H9 (cell line): ENCODE measurements around the gene LKAAEAR1. TPM values are rescaled to one million over a fixed set of nuclear protein-coding genes. Genes with fewer than 3 reads are reported as not detected.

Experiments used
- DNase-seq: peaks from one replicate; pipeline ENCODE4 v3.0.0-alpha.2; 2017
- H2AFZ ChIP-seq: one replicate; pipeline ENCODE4 v1.6.1; 2013; ENCODE audit warnings: mild to moderate bottlenecking, low read length, control low read depth, moderate library complexity
- H2AK5ac ChIP-seq: 2 replicates; pipeline ENCODE4 v1.6.1; 2013; ENCODE audit warnings: low read length, control low read depth, mixed read lengths; ENCODE audit not compliant: insufficient read length
- H2BK120ac ChIP-seq: one replicate; pipeline ENCODE4 v1.6.1; 2013; ENCODE audit warnings: low read depth, mild to moderate bottlenecking, low read length, control low read depth, inconsistent platforms; ENCODE audit not compliant: poor library complexity, severe bottlenecking
- H2BK12ac ChIP-seq: 2 replicates; pipeline ENCODE4 v1.6.1; 2013; ENCODE audit warnings: low read length, control low read depth, mixed read lengths, low read depth; ENCODE audit not compliant: insufficient read length
- H2BK15ac ChIP-seq: 2 replicates; pipeline ENCODE4 v1.6.1; 2013; ENCODE audit warnings: low read depth, low read length, control low read depth
- H2BK20ac ChIP-seq: one replicate; pipeline ENCODE4 v1.6.1; 2013; ENCODE audit warnings: low read depth, mild to moderate bottlenecking, low read length, control low read depth, inconsistent platforms; ENCODE audit not compliant: poor library complexity, severe bottlenecking
- H2BK5ac ChIP-seq: 2 replicates; pipeline ENCODE4 v1.6.1; 2013; ENCODE audit warnings: low read length, control low read depth, mixed read lengths; ENCODE audit not compliant: insufficient read length
- H3K14ac ChIP-seq: 2 replicates; pipeline ENCODE4 v1.6.1; 2013; ENCODE audit warnings: low read length, control low read depth; ENCODE audit not compliant: insufficient read depth
- H3K18ac ChIP-seq: 2 replicates; pipeline ENCODE4 v1.6.1; 2013; ENCODE audit warnings: low read depth, mild to moderate bottlenecking, mixed read lengths, low read length, control low read depth; ENCODE audit not compliant: insufficient read length
- H3K23ac ChIP-seq: 2 replicates; pipeline ENCODE4 v1.6.1; 2013; ENCODE audit warnings: low read length, control low read depth, mixed read lengths, low read depth; ENCODE audit not compliant: insufficient read length
- H3K23me2 ChIP-seq: 2 replicates; pipeline ENCODE4 v1.6.1; 2013; ENCODE audit warnings: low read depth, mild to moderate bottlenecking, mixed read lengths, low read length, control low read depth; ENCODE audit not compliant: insufficient read length, poor library complexity, severe bottlenecking
- H3K27ac ChIP-seq: 2 replicates; pipeline ENCODE4 v1.5.1; 2013; ENCODE audit warnings: low read length, control low read depth, mixed read lengths, low read depth; ENCODE audit not compliant: insufficient read length
- H3K27me3 ChIP-seq: 2 replicates; pipeline ENCODE4 v1.6.1; 2013; ENCODE audit warnings: low read length, control low read depth, inconsistent platforms; ENCODE audit not compliant: insufficient read depth
- H3K4ac ChIP-seq: 2 replicates; pipeline ENCODE4 v1.6.1; 2013; ENCODE audit warnings: low read depth, mild to moderate bottlenecking, control low read depth, inconsistent platforms, low read length, moderate library complexity
- H3K4me1 ChIP-seq: 2 replicates; pipeline ENCODE4 v1.6.1; 2013; ENCODE audit warnings: low read length, control low read depth, inconsistent platforms; ENCODE audit not compliant: insufficient read depth
- H3K4me2 ChIP-seq: 2 replicates; pipeline ENCODE4 v1.6.1; 2013; ENCODE audit warnings: low read length, control low read depth, mixed read lengths; ENCODE audit not compliant: insufficient read length, insufficient read depth
- H3K56ac ChIP-seq: 2 replicates; pipeline ENCODE4 v1.6.1; 2013; ENCODE audit warnings: low read depth, mild to moderate bottlenecking, mixed read lengths, low read length, control low read depth; ENCODE audit not compliant: insufficient read length
- H3K79me1 ChIP-seq: 2 replicates; pipeline ENCODE4 v1.6.1; 2013; ENCODE audit warnings: low read depth, mild to moderate bottlenecking, moderate library complexity, low read length, control low read depth, inconsistent platforms; ENCODE audit not compliant: insufficient read depth, poor library complexity, severe bottlenecking
- H3K79me2 ChIP-seq: 2 replicates; pipeline ENCODE4 v1.6.1; 2013; ENCODE audit warnings: low read length, control low read depth, inconsistent platforms; ENCODE audit not compliant: insufficient read depth
- H3K9ac ChIP-seq: 2 replicates; pipeline ENCODE4 v1.6.1; 2013; ENCODE audit warnings: low read length, control low read depth, mixed read lengths; ENCODE audit not compliant: insufficient read length; ENCODE audit errors: extremely low read depth
- H3K9me3 ChIP-seq: one replicate; pipeline ENCODE4 v1.6.1; 2013; ENCODE audit warnings: low read depth, low read length, inconsistent platforms; ENCODE audit not compliant: control insufficient read depth
- H3T11ph ChIP-seq: one replicate; pipeline ENCODE4 v1.6.1; 2013; ENCODE audit warnings: mild to moderate bottlenecking, low read length, control low read depth, inconsistent platforms
- H4K20me1 ChIP-seq: one replicate; pipeline ENCODE4 v1.6.1; 2013; ENCODE audit not compliant: control insufficient read depth, insufficient read length, insufficient read depth
- H4K5ac ChIP-seq: 2 replicates; pipeline ENCODE4 v1.6.1; 2013; ENCODE audit warnings: low read depth, mild to moderate bottlenecking, mixed read lengths, low read length, control low read depth; ENCODE audit not compliant: insufficient read length
- H4K8ac ChIP-seq: replicated peaks from 2 replicates; pipeline ENCODE4 v1.6.1; 2013; ENCODE audit warnings: low read length, control low read depth, mixed read lengths, low read depth; ENCODE audit not compliant: insufficient read length
- H4K91ac ChIP-seq: 2 replicates; pipeline ENCODE4 v1.6.1; 2013; ENCODE audit warnings: low read depth, mild to moderate bottlenecking, moderate library complexity, mixed read lengths, low read length, control low read depth; ENCODE audit not compliant: insufficient read length
- H3K27ac Mint-ChIP-seq, 3 experiments: 2 replicates in 2 of 3; 3 replicates in 1 of 3; pipeline ENCODE4 v1.8.0; 2020 to 2021; ENCODE audit warnings: mixed read lengths in 3 of 3, mild to moderate bottlenecking in 1 of 3, moderate library complexity in 1 of 3
- H3K27me3 Mint-ChIP-seq: 2 replicates; pipeline ENCODE4 v1.8.0; 2021; ENCODE audit warnings: low read depth, mild to moderate bottlenecking, moderate library complexity, mixed read lengths
- H3K36me3 Mint-ChIP-seq, 3 experiments: 2 replicates in 2 of 3; 3 replicates in 1 of 3; pipeline ENCODE4 v1.8.0; 2020 to 2021; ENCODE audit warnings: low read depth in 3 of 3, mixed read lengths in 3 of 3; ENCODE audit not compliant: insufficient read depth in 1 of 3
- H3K4me1 Mint-ChIP-seq, 2 experiments: 2 replicates each; pipeline ENCODE4 v1.8.0; 2020; ENCODE audit warnings: mixed read lengths in 2 of 2
- H3K4me3 Mint-ChIP-seq, 2 experiments: 2 replicates in 1 of 2; 3 replicates in 1 of 2; pipeline ENCODE4 v1.8.0; 2020 to 2021; ENCODE audit warnings: mild to moderate bottlenecking in 2 of 2, mixed read lengths in 2 of 2, moderate library complexity in 1 of 2
- H3K9me3 Mint-ChIP-seq, 2 experiments: 2 replicates in 1 of 2; 3 replicates in 1 of 2; pipeline ENCODE4 v1.8.0; 2020; ENCODE audit warnings: mild to moderate bottlenecking in 2 of 2, mixed read lengths in 2 of 2, moderate library complexity in 1 of 2
- WGBS: extraction: QIAGEN DNeasy Blood & Tissue Kit; methylation state at CpG from one replicate; pipeline ENCODE4 v1.1.7; 2013; ENCODE audit warnings: missing lambda C conversion rate, low lambda C conversion rate, mixed read lengths; ENCODE audit not compliant: insufficient read length; ENCODE audit errors: extremely low coverage; 5-methylcytosine and 5-hydroxymethylcytosine counted together
- total RNA-seq: library from RNA; stranded (reverse); gene quantifications from 2 replicates; pipeline ENCODE4 v1.2.1, GENCODE V29; 2021
- TF ChIP-seq, protein P1 (sequence below): fragments of 200-600 bp; sonication (generic); conservative IDR thresholded peaks from 3 replicates; pipeline ENCODE4 v1.8.0; 2021; ENCODE audit warnings: antibody characterized with exemption, mild to moderate bottlenecking

Gene LKAAEAR1
- total RNA-seq, 1 experiment from 2014 or later: 0.39 TPM

DNA sequence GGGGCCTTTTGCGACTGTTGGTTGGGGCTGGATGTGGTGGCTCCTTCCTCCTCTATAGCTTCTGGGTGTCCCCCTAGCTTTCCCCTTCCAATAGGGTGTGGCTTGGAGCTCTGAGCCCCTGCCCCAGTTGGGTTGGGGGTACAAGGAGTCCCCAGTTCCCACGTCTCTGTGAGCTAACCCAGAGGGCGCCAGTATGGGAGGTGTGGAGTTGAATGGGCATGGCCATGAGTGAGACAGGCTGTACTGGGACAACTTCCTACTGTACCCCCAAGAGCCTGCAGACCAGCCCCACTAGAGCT is 47.0 kb downstream of the LKAAEAR1 start:
- H3K4me1 ChIP-seq: peaks cover 5% of the 10 kb centered on the region
- H3K27me3 ChIP-seq: peaks cover 12% of the 10 kb centered on the region; the same call in 1 of the 2 replicates
- no peak for DNase-seq
- H3K18ac ChIP-seq: no peak overlapping the region
- Mint-ChIP-seq H3K27ac (no peak overlapping the region), H3K4me3 (no peak overlapping the region; a peak in 1 of 5 replicates), H3K4me1 (peaks cover 25% of the 10 kb centered on the region in 2 experiments), H3K27me3 (peaks cover 38% of the 10 kb centered on the region), H3K36me3 (peaks cover 0 to 25% (median 13%) of the 10 kb centered on the region in 3 experiments; a peak in 5 of 7 replicates), H3K9me3 (peaks cover 0 to 2% of the 10 kb centered on the region in 2 experiments; a peak in 1 of 5 replicates)
- no peaks in the 10 kb centered on the region for H4K20me1 ChIP-seq
- no peak overlapping the region for H2AFZ ChIP-seq
- no peak overlapping the region for H2BK5ac ChIP-seq
- H3K4me2 ChIP-seq: no peak overlapping the region
- H3K27ac ChIP-seq: no peak overlapping the region
- no peak overlapping the region for H3K4ac ChIP-seq
- H3K9me3 ChIP-seq: no peaks in the 10 kb centered on the region
- H3K23me2 ChIP-seq: peaks cover 11% of the 10 kb centered on the region
- WGBS: no CpG with 5 or more reads among the region's 3 CpGs
- H3K14ac ChIP-seq: no peak overlapping the region
- H2BK12ac ChIP-seq: no peak overlapping the region
- H2BK15ac ChIP-seq: no peak overlapping the region
- no peak overlapping the region for H4K8ac ChIP-seq
- no peak overlapping the region for H3K56ac ChIP-seq
- no peak overlapping the region for H2BK120ac ChIP-seq
- H2BK20ac ChIP-seq: no peak overlapping the region
- H3K79me1 ChIP-seq: no peaks in the 10 kb centered on the region
- no peak overlapping the region for H3K23ac ChIP-seq
- H3T11ph ChIP-seq: no peak overlapping the region
- TF ChIP-seq, protein P1, sequence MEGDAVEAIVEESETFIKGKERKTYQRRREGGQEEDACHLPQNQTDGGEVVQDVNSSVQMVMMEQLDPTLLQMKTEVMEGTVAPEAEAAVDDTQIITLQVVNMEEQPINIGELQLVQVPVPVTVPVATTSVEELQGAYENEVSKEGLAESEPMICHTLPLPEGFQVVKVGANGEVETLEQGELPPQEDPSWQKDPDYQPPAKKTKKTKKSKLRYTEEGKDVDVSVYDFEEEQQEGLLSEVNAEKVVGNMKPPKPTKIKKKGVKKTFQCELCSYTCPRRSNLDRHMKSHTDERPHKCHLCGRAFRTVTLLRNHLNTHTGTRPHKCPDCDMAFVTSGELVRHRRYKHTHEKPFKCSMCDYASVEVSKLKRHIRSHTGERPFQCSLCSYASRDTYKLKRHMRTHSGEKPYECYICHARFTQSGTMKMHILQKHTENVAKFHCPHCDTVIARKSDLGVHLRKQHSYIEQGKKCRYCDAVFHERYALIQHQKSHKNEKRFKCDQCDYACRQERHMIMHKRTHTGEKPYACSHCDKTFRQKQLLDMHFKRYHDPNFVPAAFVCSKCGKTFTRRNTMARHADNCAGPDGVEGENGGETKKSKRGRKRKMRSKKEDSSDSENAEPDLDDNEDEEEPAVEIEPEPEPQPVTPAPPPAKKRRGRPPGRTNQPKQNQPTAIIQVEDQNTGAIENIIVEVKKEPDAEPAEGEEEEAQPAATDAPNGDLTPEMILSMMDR: no peak
- H3K9ac ChIP-seq: no peak overlapping the region
- no peaks in the 10 kb centered on the region for H3K79me2 ChIP-seq
- H4K91ac ChIP-seq: no peak overlapping the region
- no peak overlapping the region for H2AK5ac ChIP-seq
- no peak overlapping the region for H4K5ac ChIP-seq
